ENCODE measurements around the gene FAM227A. TPM values are rescaled to one million over a fixed set of nuclear protein-coding genes. Genes with fewer than 3 reads are reported as not detected.

Gene FAM227A
- 1.0 TPM for total RNA-seq
- long read RNA-seq: 0 reads

DNA sequence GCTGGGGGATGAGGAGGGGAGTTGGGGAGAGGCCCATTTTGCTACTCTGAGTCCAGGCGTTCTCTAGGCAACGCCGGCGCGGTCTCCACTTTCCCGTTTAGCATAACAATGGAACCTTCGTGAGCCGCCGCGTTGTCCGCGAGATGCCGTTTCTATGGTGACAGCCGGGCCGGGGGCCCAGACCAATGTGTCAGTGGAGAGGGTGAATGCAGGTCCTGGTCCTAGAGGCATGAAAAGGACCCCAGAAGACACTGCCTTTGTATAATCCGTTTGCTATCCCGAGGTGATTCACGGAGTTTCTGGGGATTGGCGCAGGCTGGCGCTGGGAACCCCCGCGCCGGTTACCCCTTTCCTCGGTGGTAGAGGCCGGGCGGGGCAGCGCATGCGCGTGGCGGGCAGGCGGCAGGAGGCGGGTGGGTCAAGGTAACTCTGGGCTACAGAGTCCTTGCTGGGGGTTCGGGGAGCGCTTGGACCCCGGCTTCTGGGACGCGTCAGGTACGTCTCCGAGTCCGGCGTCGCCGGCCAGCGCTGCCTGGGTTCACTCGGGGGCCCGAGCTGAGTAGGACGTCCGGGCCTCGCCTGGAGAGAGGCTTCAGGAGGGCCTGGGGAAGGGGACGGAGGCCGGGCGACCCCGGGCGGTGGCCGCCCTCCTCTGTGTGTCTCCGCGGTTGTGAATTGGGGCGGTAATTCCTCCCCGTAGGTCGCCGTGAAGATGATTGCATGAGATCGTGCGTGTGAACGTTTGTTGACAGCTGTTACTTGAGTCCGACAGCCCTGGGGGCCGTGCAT is at the start of gene FAM227A, which contains the start of gene CBY1:
FAM227A (minus strand) TSS at position 137 of the 789 bp plus-strand sequence. CDS start 6,224 bp downstream, outside the sequence.
CBY1 (plus strand) TSS at position 383 of the 789 bp plus-strand sequence. CDS start 11,417 bp downstream, outside the sequence.
- Histone ChIP-seq H3K27me3 (ENCODE audit: low read depth) (no peaks in the 10 kb centered on the region), H3K4me1 (peaks cover 33% of the 10 kb centered on the region), H3K27ac (replicated peaks) (peak within 1 kb of the TSS; percentile 96), H3K36me3 (no peaks in the 10 kb centered on the region), H3K9me3 (replicated peaks) (no peaks in the 10 kb centered on the region), H3K4me3 (peak within 1 kb of the TSS; percentile 99)
- TF ChIP-seq, protein P1, sequence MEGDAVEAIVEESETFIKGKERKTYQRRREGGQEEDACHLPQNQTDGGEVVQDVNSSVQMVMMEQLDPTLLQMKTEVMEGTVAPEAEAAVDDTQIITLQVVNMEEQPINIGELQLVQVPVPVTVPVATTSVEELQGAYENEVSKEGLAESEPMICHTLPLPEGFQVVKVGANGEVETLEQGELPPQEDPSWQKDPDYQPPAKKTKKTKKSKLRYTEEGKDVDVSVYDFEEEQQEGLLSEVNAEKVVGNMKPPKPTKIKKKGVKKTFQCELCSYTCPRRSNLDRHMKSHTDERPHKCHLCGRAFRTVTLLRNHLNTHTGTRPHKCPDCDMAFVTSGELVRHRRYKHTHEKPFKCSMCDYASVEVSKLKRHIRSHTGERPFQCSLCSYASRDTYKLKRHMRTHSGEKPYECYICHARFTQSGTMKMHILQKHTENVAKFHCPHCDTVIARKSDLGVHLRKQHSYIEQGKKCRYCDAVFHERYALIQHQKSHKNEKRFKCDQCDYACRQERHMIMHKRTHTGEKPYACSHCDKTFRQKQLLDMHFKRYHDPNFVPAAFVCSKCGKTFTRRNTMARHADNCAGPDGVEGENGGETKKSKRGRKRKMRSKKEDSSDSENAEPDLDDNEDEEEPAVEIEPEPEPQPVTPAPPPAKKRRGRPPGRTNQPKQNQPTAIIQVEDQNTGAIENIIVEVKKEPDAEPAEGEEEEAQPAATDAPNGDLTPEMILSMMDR (IDR thresholded peaks at IDR 0.05; ENCODE audit: borderline replicate concordance): no peak
- intact Hi-C loops (cut with micrococcal nuclease): no loop called here
- DNase-seq: peak; percentile 87

DNA sequence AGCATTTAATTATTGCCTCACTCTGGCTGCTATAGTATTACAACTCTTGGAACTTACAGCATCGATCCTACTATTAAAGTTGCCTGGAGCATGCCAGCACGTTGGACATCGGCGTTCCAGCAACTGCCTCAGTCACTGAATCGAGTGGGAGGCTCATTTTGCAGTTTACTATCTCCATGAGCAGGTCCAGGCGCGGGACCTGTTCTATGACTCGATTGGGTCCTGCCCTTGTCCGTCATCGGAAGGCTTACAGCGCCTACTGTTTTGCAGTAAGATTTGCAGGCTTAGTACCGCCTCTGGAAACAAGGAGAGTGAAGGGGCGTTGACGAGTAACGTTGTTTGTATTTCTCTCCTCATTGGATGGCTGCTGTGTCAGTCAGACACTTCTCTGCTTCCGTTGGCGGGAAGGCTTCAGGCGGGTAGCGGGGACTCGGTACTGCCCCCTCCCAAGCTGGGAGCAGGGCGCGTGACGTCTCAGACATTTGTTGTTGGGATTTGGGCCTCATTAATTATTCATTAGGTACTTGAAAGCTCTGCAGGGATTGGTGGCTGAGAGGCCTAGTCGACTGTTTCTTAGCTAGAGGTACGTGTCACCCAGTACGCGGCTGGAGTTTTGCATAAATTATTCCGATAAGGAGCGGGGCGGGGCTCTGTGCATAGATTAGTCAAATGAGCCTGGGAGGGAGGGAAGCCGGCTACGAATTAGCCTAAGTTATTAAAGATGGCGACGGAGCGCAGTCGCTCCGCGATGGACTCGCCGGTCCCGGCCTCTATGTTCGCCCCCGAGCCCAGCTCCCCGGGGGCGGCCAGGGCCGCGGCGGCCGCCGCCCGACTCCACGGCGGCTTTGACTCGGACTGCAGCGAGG is 49.3 kb upstream of the FAM227A start, which contains the start of gene GTPBP1:
GTPBP1 (plus strand) TSS at position 710 of the 866 bp plus-strand sequence; CDS start at position 722, 12 bp downstream.
- Histone ChIP-seq H3K9me3 (replicated peaks) (no peaks in the 10 kb centered on the region), H3K27me3 (ENCODE audit: low read depth) (no peaks in the 10 kb centered on the region), H3K36me3 (peaks cover 6% of the 10 kb centered on the region), H3K27ac (replicated peaks) (peak within 1 kb of the TSS; percentile 91), H3K4me3 (peak within 1 kb of the TSS; percentile 93), H3K4me1 (peaks cover 65% of the 10 kb centered on the region)
- intact Hi-C loops (cut with micrococcal nuclease): no loop called here
- TF ChIP-seq, protein P1 (IDR thresholded peaks at IDR 0.05; ENCODE audit: borderline replicate concordance): peak; percentile 32
- peak; percentile 96 for DNase-seq

DNA sequence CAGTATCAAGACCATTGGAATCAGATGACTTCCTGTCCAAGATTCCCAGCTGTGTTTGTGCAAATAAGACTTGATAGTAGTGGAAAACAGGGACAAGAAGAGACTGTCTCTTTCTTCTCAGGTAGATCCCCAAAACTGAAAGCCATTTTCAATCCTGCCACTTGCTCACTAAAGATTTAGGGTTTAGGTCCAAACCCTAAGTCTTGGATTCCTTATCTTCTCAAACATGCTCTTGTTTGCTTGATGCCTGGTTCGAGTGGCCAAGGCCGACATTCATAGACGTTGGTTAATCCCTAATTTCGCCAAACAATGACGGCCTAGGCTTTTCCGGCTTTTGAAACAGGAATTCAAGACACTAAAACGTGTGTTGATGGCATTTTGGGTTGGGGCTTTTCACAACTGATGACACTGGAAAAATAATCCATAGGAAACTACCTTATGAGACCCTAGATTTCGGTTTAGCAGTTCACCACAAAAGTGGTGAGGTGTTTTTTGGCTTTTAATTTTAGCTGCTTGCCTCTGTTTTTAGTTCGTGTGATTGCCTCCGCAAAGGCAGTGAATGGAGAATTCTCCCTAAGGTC is 48.6 kb upstream of the FAM227A start:
- Histone ChIP-seq H3K4me3 (peak overlapping the region; percentile 59), H3K9me3 (replicated peaks) (no peaks in the 10 kb centered on the region), H3K27me3 (ENCODE audit: low read depth) (no peaks in the 10 kb centered on the region), H3K36me3 (peaks cover 1% of the 10 kb centered on the region), H3K27ac (replicated peaks) (peak overlapping the region; percentile 81), H3K4me1 (peaks cover 65% of the 10 kb centered on the region)
- TF ChIP-seq, protein P1 (IDR thresholded peaks at IDR 0.05; ENCODE audit: borderline replicate concordance): no peak
- DNase-seq: no peak
- intact Hi-C loops (cut with micrococcal nuclease): no loop called here

DNA sequence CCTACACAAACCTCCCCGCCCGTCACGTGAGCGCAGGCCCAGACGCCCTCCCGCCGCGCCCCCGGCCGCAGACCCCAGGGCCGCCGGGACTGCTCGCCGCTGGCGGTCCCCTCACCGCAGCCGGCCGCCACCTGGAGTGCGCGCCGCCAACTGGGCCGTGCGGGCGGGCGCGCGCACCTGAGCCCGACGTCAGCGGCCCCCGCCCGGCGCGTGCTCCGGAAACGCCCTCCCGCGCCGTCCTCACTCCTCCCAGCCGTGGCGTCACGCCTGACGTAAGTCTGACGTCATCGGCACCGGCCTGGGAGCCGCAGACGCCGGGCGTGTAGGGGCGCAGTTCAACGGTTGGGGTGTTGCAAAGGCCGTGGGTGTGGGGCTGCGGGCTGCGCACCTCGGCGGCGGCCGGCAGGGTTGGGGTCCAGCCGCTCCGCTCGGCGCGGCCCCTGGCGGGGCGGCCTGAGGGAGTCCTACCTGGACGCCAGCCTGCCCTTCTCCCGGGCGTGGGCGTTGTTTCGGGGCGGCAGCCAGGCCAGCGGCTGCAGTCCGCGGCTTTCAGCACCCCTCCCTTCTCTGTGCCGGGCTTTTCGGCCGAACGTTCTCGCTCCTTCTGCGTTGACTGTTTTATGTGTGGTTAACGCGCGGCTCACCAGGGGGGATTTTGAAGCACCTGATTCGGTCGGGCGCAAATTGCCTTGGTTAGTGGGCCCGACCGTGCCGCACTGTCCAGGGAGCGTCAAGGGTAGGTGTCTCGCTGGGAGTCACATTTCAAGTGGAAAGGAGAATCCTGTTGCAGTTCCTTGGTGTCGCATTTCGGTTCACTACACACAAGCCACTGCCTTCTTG is 44.8 kb upstream of the FAM227A start, which contains the start of gene JOSD1:
JOSD1 (minus strand) TSS at position 155 of the 840 bp plus-strand sequence. CDS start 956 bp downstream, outside the sequence.
- TF ChIP-seq, protein P1 (IDR thresholded peaks at IDR 0.05; ENCODE audit: borderline replicate concordance): no peak
- Histone ChIP-seq H3K27ac (replicated peaks) (peak within 1 kb of the TSS; percentile 95), H3K27me3 (ENCODE audit: low read depth) (no peaks in the 10 kb centered on the region), H3K9me3 (replicated peaks) (no peaks in the 10 kb centered on the region), H3K36me3 (no peaks in the 10 kb centered on the region), H3K4me3 (peak within 1 kb of the TSS; percentile 85), H3K4me1 (peaks cover 65% of the 10 kb centered on the region)
- intact Hi-C loops (cut with micrococcal nuclease): no loop called here
- DNase-seq: peak; percentile 96

Data from left ventricle myocardium inferior (tissue), 1 donor.